OCI-LY3 (cell line): ENCODE data around the gene CPM.

Source experiments
- H2AFZ ChIP-seq: fragments of 200-600, 300-600 bp; shearing (Covaris generic); 2 replicates; pipeline ENCODE4 v1.6.0; 2014; ENCODE audit warnings: antibody characterized with exemption, low read depth, low read length
- H3K27ac ChIP-seq: fragments of 200-600, 300-600 bp; sonication (generic); 2 replicates; pipeline ENCODE4 v1.5.1; 2014; ENCODE audit warnings: mild to moderate bottlenecking, low read length, moderate library complexity, mixed read lengths
- H3K27me3 ChIP-seq: fragments of 200-600, 300-600 bp; sonication (generic); 2 replicates; pipeline ENCODE4 v1.6.1; 2014; ENCODE audit warnings: low read depth, low read length, mixed read lengths
- H3K36me3 ChIP-seq: fragments of 200-600, 300-600 bp; sonication (generic); replicated peaks from 2 replicates; pipeline ENCODE3; 2014; ENCODE audit warnings: low read depth, low read length, mixed read lengths
- H3K4me1 ChIP-seq: fragments of 300-600, 200-600 bp; sonication (generic); 2 replicates; pipeline ENCODE4 v1.6.1; 2014; ENCODE audit warnings: low read length, mixed read lengths
- H3K4me2 ChIP-seq: fragments of 200-600, 300-600 bp; sonication (generic); 2 replicates; pipeline ENCODE4 v1.6.1; 2014; ENCODE audit warnings: low read length, mixed read lengths
- H3K4me3 ChIP-seq: fragments of 300-600, 200-600 bp; sonication (generic); 2 replicates; pipeline ENCODE4 v1.5.1; 2014; ENCODE audit warnings: antibody characterized with exemption, mild to moderate bottlenecking, low read length, moderate library complexity
- H3K79me2 ChIP-seq: fragments of 300-600, 200-600 bp; shearing (Covaris generic); 2 replicates; pipeline ENCODE4 v1.6.1; 2014; ENCODE audit warnings: mild to moderate bottlenecking, low read length, mixed read lengths
- H3K9ac ChIP-seq: fragments of 300-600, 200-600 bp; shearing (Covaris generic); 2 replicates; pipeline ENCODE4 v1.6.0; 2014; ENCODE audit warnings: mild to moderate bottlenecking, low read length, moderate library complexity
- H3K9me3 ChIP-seq: fragments of 200-600, 300-600 bp; shearing (Covaris generic); 2 replicates; pipeline ENCODE4 v1.6.1; 2014; ENCODE audit warnings: low read length, mixed read lengths; ENCODE audit not compliant: insufficient read depth
- H4K20me1 ChIP-seq: fragments of 200-600, 300-600 bp; sonication (generic); 2 replicates; pipeline ENCODE4 v1.6.1; 2016; ENCODE audit warnings: low read length, mixed read lengths; ENCODE audit not compliant: insufficient read depth
- EZH2phosphoT487 ChIP-seq: fragments of 200-600 bp; shearing (Covaris generic); IDR thresholded peaks from 2 replicates; pipeline ENCODE4 v1.6.1; 2018; ENCODE audit warnings: antibody characterized with exemption, mixed run types, low read depth
- TF ChIP-seq, protein P1 (sequence below): fragments of 200-600, 300-600 bp; sonication (generic); IDR thresholded peaks from 2 replicates; pipeline ENCODE4 v1.5.1; 2014; ENCODE audit warnings: antibody characterized with exemption, low read length, low read depth

Gene CPM

GRCh38 chr12:68871921-68872320, 61.0 kb downstream of the CPM start:
- TF ChIP-seq, protein P1, sequence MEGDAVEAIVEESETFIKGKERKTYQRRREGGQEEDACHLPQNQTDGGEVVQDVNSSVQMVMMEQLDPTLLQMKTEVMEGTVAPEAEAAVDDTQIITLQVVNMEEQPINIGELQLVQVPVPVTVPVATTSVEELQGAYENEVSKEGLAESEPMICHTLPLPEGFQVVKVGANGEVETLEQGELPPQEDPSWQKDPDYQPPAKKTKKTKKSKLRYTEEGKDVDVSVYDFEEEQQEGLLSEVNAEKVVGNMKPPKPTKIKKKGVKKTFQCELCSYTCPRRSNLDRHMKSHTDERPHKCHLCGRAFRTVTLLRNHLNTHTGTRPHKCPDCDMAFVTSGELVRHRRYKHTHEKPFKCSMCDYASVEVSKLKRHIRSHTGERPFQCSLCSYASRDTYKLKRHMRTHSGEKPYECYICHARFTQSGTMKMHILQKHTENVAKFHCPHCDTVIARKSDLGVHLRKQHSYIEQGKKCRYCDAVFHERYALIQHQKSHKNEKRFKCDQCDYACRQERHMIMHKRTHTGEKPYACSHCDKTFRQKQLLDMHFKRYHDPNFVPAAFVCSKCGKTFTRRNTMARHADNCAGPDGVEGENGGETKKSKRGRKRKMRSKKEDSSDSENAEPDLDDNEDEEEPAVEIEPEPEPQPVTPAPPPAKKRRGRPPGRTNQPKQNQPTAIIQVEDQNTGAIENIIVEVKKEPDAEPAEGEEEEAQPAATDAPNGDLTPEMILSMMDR = peak; percentile 63
- no peak for TF ChIP-seq EZH2phosphoT487
- Histone ChIP-seq H3K9ac (no peak overlapping the region), H3K4me2 (no peak overlapping the region), H4K20me1 (no peaks in the 10 kb centered on the region), H3K9me3 (no peaks in the 10 kb centered on the region), H3K4me3 (no peak overlapping the region), H3K27me3 (no peaks in the 10 kb centered on the region), H3K4me1 (0 out of 2 replicates have a peak, but pooled peaks cover 4% of the 10 kb centered on the region), H3K27ac (no peak overlapping the region), H3K79me2 (no peaks in the 10 kb centered on the region), H3K36me3 (no peaks in the 10 kb centered on the region), H2AFZ (no peak overlapping the region)

- H3K27ac ChIP-seq = no peak overlapping the region
- no peak overlapping the region for H3K4me2 ChIP-seq
- no peaks in the 10 kb centered on the region for H4K20me1 ChIP-seq
- H2AFZ ChIP-seq = no peak overlapping the region
- no peaks in the 10 kb centered on the region for H3K9me3 ChIP-seq
- TF ChIP-seq, protein P1 = no peak
- no peak for TF ChIP-seq EZH2phosphoT487
- H3K27me3 ChIP-seq = no peaks in the 10 kb centered on the region
- H3K9ac ChIP-seq = no peak overlapping the region
- no peak overlapping the region for H3K4me3 ChIP-seq
- H3K36me3 ChIP-seq = no peaks in the 10 kb centered on the region
- H3K79me2 ChIP-seq = no peaks in the 10 kb centered on the region
- H3K4me1 ChIP-seq = 0 out of 2 replicates have a peak, but pooled peaks cover 4% of the 10 kb centered on the region
Measured at GRCh38 chr12:68871396-68871795, 61.6 kb downstream of the CPM start.

- H3K4me3 ChIP-seq = no peak overlapping the region
- 0 out of 2 replicates have a peak, but pooled peaks cover 4% of the 10 kb centered on the region for H3K4me1 ChIP-seq
- no peak overlapping the region for H3K9ac ChIP-seq
- H3K4me2 ChIP-seq = no peak overlapping the region
- no peaks in the 10 kb centered on the region for H3K79me2 ChIP-seq
- no peak overlapping the region for H3K27ac ChIP-seq
- H3K9me3 ChIP-seq = no peaks in the 10 kb centered on the region
- no peaks in the 10 kb centered on the region for H3K27me3 ChIP-seq
- TF ChIP-seq EZH2phosphoT487 = no peak
- TF ChIP-seq, protein P1 = no peak
- H4K20me1 ChIP-seq = no peaks in the 10 kb centered on the region
- no peak overlapping the region for H2AFZ ChIP-seq
- H3K36me3 ChIP-seq = no peaks in the 10 kb centered on the region
Measured at GRCh38 chr12:68870443-68870842, 62.5 kb downstream of the CPM start.

DNA sequence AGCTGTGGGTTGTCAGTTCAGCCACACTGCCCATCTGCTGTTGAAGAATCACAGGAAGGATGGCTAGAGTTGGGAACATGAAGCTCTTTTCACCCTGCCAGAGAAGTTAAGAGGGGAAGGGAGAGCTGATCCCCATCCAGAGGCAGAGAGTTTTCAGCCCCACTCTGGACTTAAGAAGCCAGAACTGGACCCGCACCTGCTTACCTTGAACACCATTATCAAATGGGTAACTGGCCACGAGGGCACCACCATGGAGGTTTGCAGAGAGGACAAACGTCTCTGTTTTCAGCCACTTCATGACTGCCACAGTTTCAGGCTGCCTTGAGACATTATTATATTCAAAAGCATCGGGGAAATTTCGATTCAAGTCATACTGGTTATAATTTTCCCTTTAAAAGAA, 63.0 kb downstream of the CPM start:
- 0 out of 2 replicates have a peak, but pooled peaks cover 4% of the 10 kb centered on the region for H3K4me1 ChIP-seq
- H3K79me2 ChIP-seq = no peaks in the 10 kb centered on the region
- H3K36me3 ChIP-seq = no peaks in the 10 kb centered on the region
- TF ChIP-seq EZH2phosphoT487 = no peak
- TF ChIP-seq, protein P1 = no peak
- no peak overlapping the region for H2AFZ ChIP-seq
- no peaks in the 10 kb centered on the region for H4K20me1 ChIP-seq
- no peak overlapping the region for H3K4me2 ChIP-seq
- H3K4me3 ChIP-seq = no peak overlapping the region
- H3K9ac ChIP-seq = no peak overlapping the region
- H3K9me3 ChIP-seq = no peaks in the 10 kb centered on the region
- no peak overlapping the region for H3K27ac ChIP-seq
- no peaks in the 10 kb centered on the region for H3K27me3 ChIP-seq
